ENCODE data around the gene LAMC2.

The LAMC2 gene

DNA sequence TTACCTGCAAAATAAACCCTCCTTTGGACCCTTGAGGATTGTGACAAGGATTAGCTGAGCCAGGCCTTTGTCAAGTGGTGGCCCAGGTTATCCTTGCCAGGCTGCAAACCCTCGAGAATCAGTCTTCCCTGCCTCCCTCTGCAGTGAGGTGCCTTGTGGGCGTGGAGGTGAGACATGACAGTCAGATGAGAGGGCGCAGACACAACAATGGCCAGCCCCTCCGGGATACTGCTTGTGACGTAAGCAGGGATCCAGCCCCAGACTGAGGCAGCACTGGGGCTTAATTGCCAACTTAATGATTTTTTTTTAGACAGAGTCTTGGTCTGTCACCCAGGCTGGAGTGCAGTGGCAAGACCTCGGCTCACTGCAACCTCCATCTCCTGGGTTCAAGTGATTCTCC, 104.6 kb downstream of the LAMC2 start:
- DNase-seq, result no peak

DNA sequence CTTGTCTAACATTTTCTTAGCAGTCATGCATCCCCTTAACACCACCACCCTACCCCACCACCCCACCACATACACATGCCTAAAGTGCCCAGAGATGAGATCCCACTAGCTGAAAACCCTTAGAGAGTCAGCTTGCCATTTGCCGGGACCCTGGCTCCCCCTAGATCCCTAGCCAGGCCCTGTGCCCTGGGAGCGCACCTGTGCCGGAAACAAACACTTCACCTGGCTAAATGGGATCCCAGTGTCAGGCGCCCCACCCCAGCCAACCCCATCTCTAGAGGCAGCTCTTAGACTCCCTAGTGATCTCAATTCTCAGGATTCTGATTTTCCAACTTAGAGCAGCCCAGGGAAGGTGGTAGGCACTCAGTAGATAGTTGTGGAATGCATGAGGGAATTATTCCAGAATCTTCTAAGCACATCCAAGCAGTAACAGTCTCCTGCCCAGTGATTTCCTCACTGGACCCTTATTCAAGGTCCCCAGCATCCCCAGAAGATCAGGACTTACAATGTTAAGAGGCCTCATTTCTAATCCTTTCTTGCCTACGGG, 105.2 kb downstream of the LAMC2 start:
- DNase-seq, result no peak

GRCh38 chr1:183291802-183292514, 105.9 kb downstream of the LAMC2 start:
- DNase-seq, result no peak

GRCh38 chr1:183293241-183293640, 107.2 kb downstream of the LAMC2 start:
- no peak for DNase-seq

- no peak for DNase-seq
Observed at GRCh38 chr1:183293876-183294275, 107.8 kb downstream of the LAMC2 start.

All from activated CD4-positive, CD25-positive, alpha-beta regulatory T cell (primary cell).